ENCODE measurements around the gene ZNF697.
A peak's percentile ranks its signal among the peaks of the same experiment; 100 is the strongest.
"Not testable (repeated sequence)": the region's sequence is repeated elsewhere in the genome, so short reads cannot be mapped to it uniquely, and the experiment has no call there.

The ZNF697 gene

GRCh38 chr1:119647734-119648619, at the start of gene ZNF697:
TSS of gene ZNF697 (minus strand) at chr1:119648266. CDS start at chr1:119626100, 22,166 bp downstream.
- peak; percentile 91 for DNase-seq (ENCODE audit: low read depth)

- DNase-seq (ENCODE audit: low read depth) = no peak
These were observed 49.5 kb upstream of the ZNF697 start for GRCh38 chr1:119697598-119697997.

- DNase-seq (ENCODE audit: low read depth) = not testable (repeated sequence)
These were observed 48.8 kb upstream of the ZNF697 start for GRCh38 chr1:119696863-119697262.

GRCh38 chr1:119689511-119689910, 41.4 kb upstream of the ZNF697 start:
- no peak for DNase-seq (ENCODE audit: low read depth)

- no peak for DNase-seq (ENCODE audit: low read depth)
These were observed 40.7 kb upstream of the ZNF697 start for GRCh38 chr1:119688810-119689209.

- DNase-seq (ENCODE audit: low read depth) = no peak
These were observed 39.5 kb upstream of the ZNF697 start for GRCh38 chr1:119687434-119688079.

GRCh38 chr1:119686661-119687060, 38.6 kb upstream of the ZNF697 start:
- no peak for DNase-seq (ENCODE audit: low read depth)

- no peak for DNase-seq (ENCODE audit: low read depth)
These were observed 35.8 kb upstream of the ZNF697 start for GRCh38 chr1:119683893-119684292.

GRCh38 chr1:119682141-119682540, 34.1 kb upstream of the ZNF697 start:
- DNase-seq (ENCODE audit: low read depth) = no peak

GRCh38 chr1:119681560-119681959, 33.5 kb upstream of the ZNF697 start:
- no peak for DNase-seq (ENCODE audit: low read depth)

GRCh38 chr1:119680723-119681122, 32.7 kb upstream of the ZNF697 start:
- no peak for DNase-seq (ENCODE audit: low read depth)

GRCh38 chr1:119680193-119680592, 32.1 kb upstream of the ZNF697 start:
- DNase-seq (ENCODE audit: low read depth) = no peak

GRCh38 chr1:119679223-119679622, 31.2 kb upstream of the ZNF697 start:
- DNase-seq (ENCODE audit: low read depth) = no peak

GRCh38 chr1:119676571-119677206, 28.6 kb upstream of the ZNF697 start:
- no peak for DNase-seq (ENCODE audit: low read depth)

GRCh38 chr1:119675349-119676345, 27.6 kb upstream of the ZNF697 start:
- DNase-seq (ENCODE audit: low read depth) = peak; percentile 79

GRCh38 chr1:119674835-119675289, 26.8 kb upstream of the ZNF697 start:
- DNase-seq (ENCODE audit: low read depth) = peak; percentile 73

GRCh38 chr1:119674111-119674526, 26.1 kb upstream of the ZNF697 start:
- DNase-seq (ENCODE audit: low read depth) = peak; percentile 58

GRCh38 chr1:119673171-119673940, 25.3 kb upstream of the ZNF697 start:
- DNase-seq (ENCODE audit: low read depth) = no peak

GRCh38 chr1:119670898-119671297, 22.8 kb upstream of the ZNF697 start:
- no peak for DNase-seq (ENCODE audit: low read depth)

- DNase-seq (ENCODE audit: low read depth) = no peak
These were observed 19.1 kb upstream of the ZNF697 start for GRCh38 chr1:119667173-119667572.

- no peak for DNase-seq (ENCODE audit: low read depth)
These were observed 16.0 kb upstream of the ZNF697 start for GRCh38 chr1:119664067-119664466.
